HepG2 (cell line): ENCODE results near the gene LDLRAD3. TPM values are rescaled to one million over a fixed set of nuclear protein-coding genes. Genes with fewer than 3 reads are reported as not detected.

Experiments
- ATAC-seq: fragments of 200-7000 bp; cut with Tn5 transposase; 3 replicates; pipeline ENCODE4 v1.9.1; 2020; ENCODE audit warnings: mild to moderate bottlenecking, moderate library complexity
- BruUV-seq: library from RNA; stranded (reverse); fragments of 400-500 nt; replicated peaks from 2 replicates; lab custom pipeline; 2021; lab: Mats Ljungman, UMichigan
- CTCF ChIA-PET: fragments of 300-600 bp; formaldehyde crosslinking; extraction: SDS; loops from one replicate; lab custom pipeline; 2021; ENCODE audit warnings: low total read pairs, inconsistent platforms, low intra/inter-chr PET ratio; lab: Yijun Ruan, JAX
- POLR2A ChIA-PET: fragments of 350-600 bp; sonication (Branson Sonifier 250); formaldehyde crosslinking; loops from one replicate; lab custom pipeline; 2020; ENCODE audit warnings: antibody characterized with exemption, inconsistent platforms; lab: Yijun Ruan, JAX
- DNase-seq: peaks from one replicate; pipeline ENCODE4 v3.0.0-alpha.2; 2015; ENCODE audit warnings: low spot score
- FAIRE-seq: peaks from 3 replicates; lab custom pipeline; 2011; peaks lifted over from hg19 to GRCh38; lab: Jason Lieb, UNC
- H2AFZ ChIP-seq: one replicate; pipeline ENCODE4 v1.6.1; 2011; ENCODE audit warnings: low read length, inconsistent platforms
- H3K27ac ChIP-seq: fragments of 300-600 bp; 3 replicates; pipeline ENCODE4 v1.8.0; 2011; ENCODE audit warnings: mixed run types, mild to moderate bottlenecking, mixed read lengths, low read length, inconsistent platforms; ENCODE audit not compliant: insufficient read depth; ENCODE audit errors: extremely low read length
- H3K27me3 ChIP-seq, 2 experiments: fragments of 200-600 bp in 1 of 2; 2 replicates in 1 of 2; 3 replicates in 1 of 2; pipeline versions ENCODE4 v1.6.0 to v1.8.0; 2011; ENCODE audit warnings: low read length in 2 of 2, mild to moderate bottlenecking in 2 of 2, moderate library complexity in 2 of 2, inconsistent platforms in 1 of 2; ENCODE audit not compliant: insufficient read depth in 2 of 2, control insufficient read depth in 1 of 2
- H3K36me3 ChIP-seq, 2 experiments: fragments of 200-600 bp in 1 of 2; replicated peaks in 1 of 2; 2 replicates in 1 of 2; 3 replicates in 1 of 2; pipeline versions ENCODE4 v1.5.1 to v1.8.0; 2011; ENCODE audit warnings: low read length in 2 of 2, inconsistent platforms in 1 of 2; ENCODE audit not compliant: insufficient read depth in 2 of 2, control insufficient read depth in 1 of 2
- H3K4me1 ChIP-seq: 2 replicates; pipeline ENCODE4 v1.5.1; 2012; ENCODE audit warnings: low read length, inconsistent platforms; ENCODE audit not compliant: insufficient read depth
- H3K4me2 ChIP-seq: 2 replicates; pipeline ENCODE4 v1.6.0; 2011; ENCODE audit warnings: low read depth, low read length, inconsistent platforms
- H3K4me3 ChIP-seq, 3 experiments: fragments of 200-600 bp in 1 of 3; sonication (generic), shearing (Covaris generic) in 1 of 3; replicated peaks in 1 of 3; 2 replicates each; pipeline ENCODE4 v1.5.1; 2011 to 2016; ENCODE audit warnings: low read length in 3 of 3, inconsistent platforms in 2 of 3, low read depth in 2 of 3, mild to moderate bottlenecking in 2 of 3, control low read depth in 1 of 3, mixed read lengths in 1 of 3; ENCODE audit not compliant: insufficient read depth in 1 of 3
- H3K79me2 ChIP-seq: one replicate; pipeline ENCODE4 v1.6.1; 2011; ENCODE audit warnings: low read length, inconsistent platforms; ENCODE audit not compliant: insufficient read depth
- H3K9ac ChIP-seq: 2 replicates; pipeline ENCODE4 v1.6.0; 2011; ENCODE audit warnings: mild to moderate bottlenecking, low read depth, low read length, inconsistent platforms; ENCODE audit not compliant: insufficient read depth
- H3K9me3 ChIP-seq: 2 replicates; pipeline ENCODE4 v1.5.1; 2012; ENCODE audit warnings: mild to moderate bottlenecking, low read length
- H4K20me1 ChIP-seq: 2 replicates; pipeline ENCODE4 v1.6.0; 2011; ENCODE audit warnings: inconsistent platforms, mild to moderate bottlenecking, low read length, moderate library complexity; ENCODE audit not compliant: insufficient read depth
- ATF6 ChIP-seq: sonication (generic); formaldehyde crosslinking; conservative IDR thresholded peaks from 2 replicates; pipeline ENCODE4 v1.4.0; 2020; ENCODE audit warnings: missing genetic modification reagents
- BORCS8-MEF2B ChIP-seq: sonication (generic); formaldehyde crosslinking; IDR thresholded peaks from 2 replicates; pipeline ENCODE4 v1.8.0; 2022; ENCODE audit warnings: mild to moderate bottlenecking, missing genetic modification reagents
- CHD2 ChIP-seq: IDR thresholded peaks from 2 replicates; pipeline ENCODE4 v1.6.1; 2011; ENCODE audit warnings: low read depth, low read length, improper control_type of control experiment
- CREB1 ChIP-seq, 2 experiments: fragments of 450-650 bp in 1 of 2; IDR thresholded peaks; 2 replicates each; pipeline ENCODE4 v1.6.1; 2016 to 2017; ENCODE audit warnings: control low read depth in 1 of 2, mild to moderate bottlenecking in 1 of 2, missing compliant biosample characterization in 1 of 2, missing genetic modification characterization in 1 of 2
- MED1 ChIP-seq: sonication (generic); formaldehyde crosslinking; IDR thresholded peaks from 2 replicates; pipeline ENCODE4 v1.4.0; 2020; ENCODE audit warnings: missing genetic modification reagents
- MZF1 ChIP-seq: sonication (generic); formaldehyde crosslinking; IDR thresholded peaks from 2 replicates; pipeline ENCODE4 v1.8.1; 2023; ENCODE audit warnings: mild to moderate bottlenecking, missing genetic modification reagents, borderline replicate concordance
- NBN ChIP-seq: fragments of 450-650 bp; conservative IDR thresholded peaks from 2 replicates; pipeline ENCODE4 v1.6.1; 2017
- NCOA5 ChIP-seq: sonication (generic); formaldehyde crosslinking; IDR thresholded peaks from 2 replicates; pipeline ENCODE4 v1.4.0; 2020; ENCODE audit warnings: missing genetic modification reagents
- PCBP2 ChIP-seq: fragments of 200-400 bp; formaldehyde crosslinking; optimal IDR thresholded peaks from 2 replicates; pipeline ENCODE3; 2018; ENCODE audit warnings: low read length, low read depth; ENCODE audit not compliant: poor library complexity, severe bottlenecking
- SMARCE1 ChIP-seq: fragments of 450-650 bp; IDR thresholded peaks from 2 replicates; pipeline ENCODE4 v1.6.1; 2017; ENCODE audit warnings: borderline replicate concordance
- SNRNP70 ChIP-seq: fragments of 200-400 bp; formaldehyde crosslinking; IDR thresholded peaks from 2 replicates; pipeline ENCODE4 v1.6.1; 2017; ENCODE audit warnings: mild to moderate bottlenecking, low read depth, low read length, moderate library complexity
- SRSF4 ChIP-seq: fragments of 200-400 bp; formaldehyde crosslinking; IDR thresholded peaks from one replicate; pipeline ENCODE4 v1.6.1; 2018; ENCODE audit warnings: mild to moderate bottlenecking, low read depth, low read length, moderate library complexity; ENCODE audit not compliant: poor library complexity, severe bottlenecking
- TAF1 ChIP-seq: sonication (generic); formaldehyde crosslinking; IDR thresholded peaks from 2 replicates; pipeline ENCODE4 v1.4.0; 2020; ENCODE audit warnings: missing genetic modification reagents
- ZFP36 ChIP-seq: fragments of 150-350 bp; IDR thresholded peaks from 2 replicates; pipeline ENCODE4 v1.6.1; 2018; ENCODE audit warnings: borderline replicate concordance, low read length, low read depth; ENCODE audit not compliant: partially characterized antibody
- ZFP82 ChIP-seq: sonication (generic); formaldehyde crosslinking; IDR thresholded peaks from 2 replicates; pipeline ENCODE4 v1.5.1; 2020; ENCODE audit warnings: mild to moderate bottlenecking, missing genetic modification reagents, borderline replicate concordance
- ZNF224 ChIP-seq: sonication (generic); formaldehyde crosslinking; IDR thresholded peaks from 2 replicates; pipeline ENCODE4 v1.5.0; 2020; ENCODE audit warnings: mild to moderate bottlenecking, missing genetic modification reagents
- ZNF333 ChIP-seq: sonication (generic); formaldehyde crosslinking; IDR thresholded peaks from 2 replicates; pipeline ENCODE4 v1.4.0; 2020; ENCODE audit warnings: mild to moderate bottlenecking, missing genetic modification reagents, borderline replicate concordance
- ZNF782 ChIP-seq: sonication (generic); formaldehyde crosslinking; IDR thresholded peaks from 2 replicates; pipeline ENCODE4 v1.4.0; 2020; ENCODE audit warnings: missing genetic modification reagents, mild to moderate bottlenecking, borderline replicate concordance
- WGBS: methylation state at CpG from one replicate; pipeline ENCODE4 v1.1.6; 2017; ENCODE audit warnings: low lambda C conversion rate; 5-methylcytosine and 5-hydroxymethylcytosine counted together
- in situ Hi-C: cut with HindIII; loops from 2 replicates; pipeline ENCODE4 v1.10.0; 2017; ENCODE audit warnings: low pct_unique_long_range_greater_than_20kb; ENCODE audit not compliant: extremely low pct_ligation_motif_present
- intact Hi-C: fragments of 100-400 bp; cut with micrococcal nuclease; formaldehyde crosslinking; loops from one replicate; pipeline ENCODE4 v1.10.0; 2022; ENCODE audit not compliant: unreplicated experiment
- polyA plus RNA-seq, 8 experiments: library from polyadenylated mRNA; depleted of rRNA in 3 of 8; stranded (reverse) in 7 of 8; unstranded in 1 of 8; fragments of >200 nt; fragmentation: Illumina TruSeq in 4 of 8; extraction: Trizol in 4 of 8; gene quantifications; 2 replicates each; pipeline versions ENCODE4 v1.2.1 to v1.2.3, GENCODE V29; 2011 to 2016; ENCODE audit warnings: low read depth in 4 of 8, missing spikeins in 1 of 8, mixed read lengths in 1 of 8; ENCODE audit not compliant: insufficient read depth in 1 of 8
- total RNA-seq, 5 experiments: library from RNA; depleted of rRNA; stranded (reverse); fragments of >200 nt; fragmentation: Illumina TruSeq; extraction: Trizol; gene quantifications; 2 replicates each; pipeline ENCODE4 v1.2.3, GENCODE V29; 2016; ENCODE audit warnings: low read depth in 1 of 5
- TF ChIP-seq, protein P1 (sequence below): sonication (generic); formaldehyde crosslinking; IDR thresholded peaks from 2 replicates; pipeline ENCODE4 v1.5.1; 2020; ENCODE audit warnings: missing genetic modification reagents, mild to moderate bottlenecking, borderline replicate concordance
- TF ChIP-seq, protein P2 (sequence below): sonication (generic); formaldehyde crosslinking; IDR thresholded peaks from 2 replicates; pipeline ENCODE4 v1.8.0; 2022; ENCODE audit warnings: missing genetic modification reagents, low read depth, mild to moderate bottlenecking, borderline replicate concordance

Gene LDLRAD3
- total and polyA plus RNA-seq, 2 of the 13 experiments (the other 11 are each of a cell fraction or from before 2014, with no cell fraction given) = 0.50 to 0.60 TPM

- in situ Hi-C loops = no loop called here
Measured at GRCh38 chr11:35916270-35916669, 27.6 kb upstream of the LDLRAD3 start.

More at GRCh38 chr11:35916270-35916669, 27.6 kb upstream of the LDLRAD3 start:
- H3K27me3 ChIP-seq = peaks cover 0 to 3% of the 10 kb centered on the region in 2 experiments; a peak in 1 of 5 replicates
- H3K9me3 ChIP-seq = no peaks in the 10 kb centered on the region
- TF ChIP-seq MED1 (CRISPR knock-in tag) (no peak), BORCS8-MEF2B (CRISPR knock-in tag) (no peak), CREB1 (IDR thresholded peaks at IDR 0.05) (no peak), CREB1 (CRISPR knock-in tag; IDR thresholded peaks at IDR 0.05) (no peak), ZFP36 (no peak), CHD2 (no peak), SNRNP70 (no peak), ZNF782 (CRISPR knock-in tag) (no peak), MZF1 (CRISPR knock-in tag) (no peak), NBN (no peak), SRSF4 (no peak), ZNF333 (CRISPR knock-in tag) (no peak), PCBP2 (no peak), ZFP82 (CRISPR knock-in tag) (no peak), TAF1 (no peak), ZNF224 (CRISPR knock-in tag) (no peak), ATF6 (CRISPR knock-in tag) (no peak), NCOA5 (CRISPR knock-in tag) (no peak), SMARCE1 (no peak)
- TF ChIP-seq, protein P1, sequence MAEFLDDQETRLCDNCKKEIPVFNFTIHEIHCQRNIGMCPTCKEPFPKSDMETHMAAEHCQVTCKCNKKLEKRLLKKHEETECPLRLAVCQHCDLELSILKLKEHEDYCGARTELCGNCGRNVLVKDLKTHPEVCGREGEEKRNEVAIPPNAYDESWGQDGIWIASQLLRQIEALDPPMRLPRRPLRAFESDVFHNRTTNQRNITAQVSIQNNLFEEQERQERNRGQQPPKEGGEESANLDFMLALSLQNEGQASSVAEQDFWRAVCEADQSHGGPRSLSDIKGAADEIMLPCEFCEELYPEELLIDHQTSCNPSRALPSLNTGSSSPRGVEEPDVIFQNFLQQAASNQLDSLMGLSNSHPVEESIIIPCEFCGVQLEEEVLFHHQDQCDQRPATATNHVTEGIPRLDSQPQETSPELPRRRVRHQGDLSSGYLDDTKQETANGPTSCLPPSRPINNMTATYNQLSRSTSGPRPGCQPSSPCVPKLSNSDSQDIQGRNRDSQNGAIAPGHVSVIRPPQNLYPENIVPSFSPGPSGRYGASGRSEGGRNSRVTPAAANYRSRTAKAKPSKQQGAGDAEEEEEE (CRISPR knock-in tag) = no peak
- TF ChIP-seq, protein P2, sequence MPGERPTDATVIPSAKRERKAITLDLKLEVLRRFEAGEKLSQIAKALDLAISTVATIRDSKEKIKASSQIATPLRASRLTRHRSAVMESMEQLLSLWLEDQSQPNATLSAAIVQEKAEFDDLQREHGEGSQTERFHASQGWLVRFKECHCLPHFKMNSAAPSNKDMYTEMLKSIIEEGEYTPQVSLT = no peak
- WGBS = 0% methylated on average over 1 of the region's 1 CpG
- no TSS peak for BruUV-seq
- no peaks in the 10 kb centered on the region for H3K36me3 ChIP-seq
- no peak for ATAC-seq
- H3K4me2 ChIP-seq = no peak overlapping the region
- no peak overlapping the region for H2AFZ ChIP-seq
- no peak for FAIRE-seq
- POLR2A ChIA-PET = no interaction called here
- H4K20me1 ChIP-seq = no peaks in the 10 kb centered on the region
- H3K4me3 ChIP-seq = no peak overlapping the region
- H3K9ac ChIP-seq = no peak overlapping the region
- intact Hi-C loops = no loop called here
- no peak for DNase-seq
- CTCF ChIA-PET = no interaction called here
- no peaks in the 10 kb centered on the region for H3K79me2 ChIP-seq
- no peaks in the 10 kb centered on the region for H3K4me1 ChIP-seq
- no peak overlapping the region for H3K27ac ChIP-seq
